Parathyroid adenoma (tissue), 2 donors: ENCODE data around the gene PBLD.
A peak's percentile ranks its signal among the peaks of the same experiment; 100 is the strongest.

Experiments used
- H2AFZ ChIP-seq: fragments of 300-600 bp; sonication (generic); one replicate; pipeline ENCODE4 v1.7.0; 2017; ENCODE audit warnings: antibody characterized with exemption, mild to moderate bottlenecking
- H3K27ac ChIP-seq: fragments of 300-600 bp; sonication (generic); one replicate; pipeline ENCODE4 v1.7.0; 2017
- H3K27me3 ChIP-seq: fragments of 300-600 bp; sonication (generic); one replicate; pipeline ENCODE4 v1.7.0; 2017; ENCODE audit warnings: low read length; ENCODE audit not compliant: control insufficient read depth, insufficient read depth
- H3K36me3 ChIP-seq: fragments of 300-600 bp; sonication (generic); one replicate; pipeline ENCODE4 v1.7.0; 2017; ENCODE audit warnings: low read length; ENCODE audit not compliant: control insufficient read depth, insufficient read depth
- H3K4me1 ChIP-seq: fragments of 300-600 bp; sonication (generic); one replicate; pipeline ENCODE4 v1.7.0; 2017; ENCODE audit warnings: control low read depth
- H3K4me2 ChIP-seq: fragments of 300-600 bp; sonication (generic); one replicate; pipeline ENCODE4 v1.7.0; 2017; ENCODE audit warnings: low read length
- H3K4me3 ChIP-seq: fragments of 300-600 bp; sonication (generic); one replicate; pipeline ENCODE4 v1.7.0; 2017; ENCODE audit warnings: low read depth, low read length
- H3K79me2 ChIP-seq: fragments of 300-600 bp; sonication (generic); one replicate; pipeline ENCODE4 v1.7.0; 2017; ENCODE audit warnings: control low read depth
- H3K9ac ChIP-seq: fragments of 300-600 bp; sonication (generic); one replicate; pipeline ENCODE4 v1.7.0; 2017; ENCODE audit warnings: mild to moderate bottlenecking
- H3K9me3 ChIP-seq: fragments of 300-600 bp; sonication (generic); one replicate; pipeline ENCODE4 v1.7.0; 2017; ENCODE audit warnings: low read length; ENCODE audit not compliant: control insufficient read depth
- TF ChIP-seq, protein P1 (sequence below): fragments of 300-600 bp; sonication (generic); IDR thresholded peaks from one replicate; pipeline ENCODE4 v1.7.0; 2017; ENCODE audit warnings: antibody characterized with exemption, mild to moderate bottlenecking
- donor health status: primary hyperparathyroidism.

Gene PBLD

GRCh38 chr10:68272833-68273232 lies 59.9 kb downstream of the PBLD start:
- no peaks in the 10 kb centered on the region for H3K27me3 ChIP-seq
- no peak overlapping the region for H2AFZ ChIP-seq
- H3K4me3 ChIP-seq, result no peak overlapping the region
- no peaks in the 10 kb centered on the region for H3K9me3 ChIP-seq
- no peak overlapping the region for H3K9ac ChIP-seq
- H3K27ac ChIP-seq, result no peak overlapping the region
- H3K36me3 ChIP-seq, result no peaks in the 10 kb centered on the region
- no peaks in the 10 kb centered on the region for H3K4me1 ChIP-seq
- no peak overlapping the region for H3K4me2 ChIP-seq
- no peaks in the 10 kb centered on the region for H3K79me2 ChIP-seq
- TF ChIP-seq, protein P1, sequence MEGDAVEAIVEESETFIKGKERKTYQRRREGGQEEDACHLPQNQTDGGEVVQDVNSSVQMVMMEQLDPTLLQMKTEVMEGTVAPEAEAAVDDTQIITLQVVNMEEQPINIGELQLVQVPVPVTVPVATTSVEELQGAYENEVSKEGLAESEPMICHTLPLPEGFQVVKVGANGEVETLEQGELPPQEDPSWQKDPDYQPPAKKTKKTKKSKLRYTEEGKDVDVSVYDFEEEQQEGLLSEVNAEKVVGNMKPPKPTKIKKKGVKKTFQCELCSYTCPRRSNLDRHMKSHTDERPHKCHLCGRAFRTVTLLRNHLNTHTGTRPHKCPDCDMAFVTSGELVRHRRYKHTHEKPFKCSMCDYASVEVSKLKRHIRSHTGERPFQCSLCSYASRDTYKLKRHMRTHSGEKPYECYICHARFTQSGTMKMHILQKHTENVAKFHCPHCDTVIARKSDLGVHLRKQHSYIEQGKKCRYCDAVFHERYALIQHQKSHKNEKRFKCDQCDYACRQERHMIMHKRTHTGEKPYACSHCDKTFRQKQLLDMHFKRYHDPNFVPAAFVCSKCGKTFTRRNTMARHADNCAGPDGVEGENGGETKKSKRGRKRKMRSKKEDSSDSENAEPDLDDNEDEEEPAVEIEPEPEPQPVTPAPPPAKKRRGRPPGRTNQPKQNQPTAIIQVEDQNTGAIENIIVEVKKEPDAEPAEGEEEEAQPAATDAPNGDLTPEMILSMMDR, result no peak

GRCh38 chr10:68271196-68271882 lies 61.4 kb downstream of the PBLD start:
- Histone ChIP-seq H2AFZ (no peak overlapping the region), H3K9me3 (no peaks in the 10 kb centered on the region), H3K9ac (no peak overlapping the region), H3K4me1 (no peaks in the 10 kb centered on the region), H3K27ac (no peak overlapping the region), H3K27me3 (no peaks in the 10 kb centered on the region), H3K79me2 (no peaks in the 10 kb centered on the region), H3K4me3 (no peak overlapping the region), H3K4me2 (no peak overlapping the region), H3K36me3 (no peaks in the 10 kb centered on the region)
- TF ChIP-seq, protein P1, result no peak

DNA sequence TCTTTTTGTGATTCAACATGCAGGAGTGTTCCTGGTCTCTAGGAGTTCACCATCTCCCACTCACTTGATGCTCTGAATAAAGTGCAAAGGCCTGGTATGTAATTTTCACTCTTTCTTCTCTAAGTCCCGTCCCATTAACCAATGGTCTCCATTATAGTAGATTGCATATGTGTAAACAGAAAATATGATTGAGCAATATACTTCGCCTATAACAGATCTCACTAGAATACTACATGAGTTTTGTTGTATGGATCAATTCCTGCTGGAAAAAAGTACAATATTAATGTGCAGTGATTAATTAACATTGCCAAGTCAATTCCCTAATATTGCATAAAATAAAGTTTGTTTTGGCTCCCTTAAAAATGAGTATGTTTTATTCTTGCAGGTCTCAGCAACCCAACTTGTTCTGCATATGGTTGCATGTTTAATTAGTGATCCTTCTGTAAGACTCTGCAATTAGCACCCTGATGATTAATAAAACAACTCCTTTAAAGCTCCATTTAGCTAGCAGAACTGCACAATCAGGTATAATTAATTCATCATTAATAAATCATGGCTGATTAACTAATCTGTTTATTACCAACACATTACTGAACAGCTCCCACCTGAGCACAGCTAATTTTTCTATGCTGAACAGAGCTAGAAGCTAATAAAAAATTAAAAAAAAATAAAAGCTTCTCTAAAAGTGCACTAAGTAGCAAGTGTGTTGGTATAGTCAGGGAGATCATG lies 63.0 kb downstream of the PBLD start:
- Histone ChIP-seq H3K4me1 (no peaks in the 10 kb centered on the region), H3K27ac (no peak overlapping the region), H3K9me3 (no peaks in the 10 kb centered on the region), H2AFZ (no peak overlapping the region), H3K79me2 (no peaks in the 10 kb centered on the region), H3K9ac (no peak overlapping the region), H3K4me3 (no peak overlapping the region), H3K27me3 (no peaks in the 10 kb centered on the region), H3K4me2 (no peak overlapping the region), H3K36me3 (no peaks in the 10 kb centered on the region)
- TF ChIP-seq, protein P1, result no peak

- H2AFZ ChIP-seq, result peak overlapping the region; percentile 8
- no peaks in the 10 kb centered on the region for H3K79me2 ChIP-seq
- TF ChIP-seq, protein P1, result no peak
- H3K27me3 ChIP-seq, result no peaks in the 10 kb centered on the region
- no peaks in the 10 kb centered on the region for H3K9me3 ChIP-seq
- no peaks in the 10 kb centered on the region for H3K36me3 ChIP-seq
- no peak overlapping the region for H3K27ac ChIP-seq
- peaks cover 3% of the 10 kb centered on the region for H3K4me1 ChIP-seq
- H3K9ac ChIP-seq, result no peak overlapping the region
- no peak overlapping the region for H3K4me3 ChIP-seq
- no peak overlapping the region for H3K4me2 ChIP-seq
Observed at GRCh38 chr10:68261132-68261856, 71.4 kb downstream of the PBLD start.
